RWPE1 (cell line): ENCODE data around the gene ERBB2.
"Not testable (repeated sequence)": the region's sequence is repeated elsewhere in the genome, so short reads cannot be mapped to it uniquely, and the experiment has no call there.

Experiments used
- CTCF ChIA-PET: fragments of 350-600 bp; sonication (Branson Sonifier 250); formaldehyde crosslinking; extraction: SDS; loops from one replicate; lab custom pipeline; 2021; lab: Yijun Ruan, JAX
- POLR2A ChIA-PET: fragments of 400-600 bp; formaldehyde crosslinking; extraction: SDS; loops from one replicate; lab custom pipeline; 2020; ENCODE audit warnings: antibody characterized with exemption; ENCODE audit not compliant: low non-redundant PET; lab: Yijun Ruan, JAX
- DNase-seq: peaks from one replicate; pipeline ENCODE4 v3.0.0; 2012; ENCODE audit warnings: low spot score
- H3K27ac ChIP-seq: fragments of 450-650 bp; 2 replicates; pipeline ENCODE4 v1.5.1; 2017
- TF ChIP-seq, protein P1 (sequence below): fragments of 450-650 bp; conservative IDR thresholded peaks from 2 replicates; pipeline ENCODE4 v1.5.1; 2017; ENCODE audit warnings: low read depth, mild to moderate bottlenecking

The ERBB2 gene

DNA sequence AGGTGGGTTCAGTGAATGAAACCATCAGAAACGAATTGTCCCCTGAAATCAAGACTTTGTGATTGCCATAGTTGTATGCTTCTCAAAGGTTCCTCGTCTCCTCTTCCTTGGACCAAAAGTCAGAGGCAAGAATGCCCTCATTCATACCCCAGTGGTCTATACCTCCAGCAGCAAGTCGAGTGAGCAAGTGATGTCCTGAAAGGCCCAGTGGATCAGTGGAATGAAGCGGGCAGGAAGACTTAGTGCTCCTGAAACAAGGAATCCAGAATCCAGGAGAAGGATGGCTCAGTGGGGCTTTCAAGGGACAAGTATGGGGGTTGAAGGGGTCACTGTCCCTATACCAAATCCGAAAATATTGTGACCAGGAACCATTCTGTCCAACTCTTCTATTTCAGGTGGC, 5.3 kb upstream of the ERBB2 start:
- DNase-seq, result no peak
- ChIA-PET CTCF (no interaction called here), POLR2A (interaction anchor here (0.7 kb wide), 1 partner anchor 45 kb away, joined by 3 read pairs; no protein-coding TSS in a partner anchor)
- H3K27ac ChIP-seq, result no peak overlapping the region; the same call in 1 of the 2 replicates
- TF ChIP-seq, protein P1, sequence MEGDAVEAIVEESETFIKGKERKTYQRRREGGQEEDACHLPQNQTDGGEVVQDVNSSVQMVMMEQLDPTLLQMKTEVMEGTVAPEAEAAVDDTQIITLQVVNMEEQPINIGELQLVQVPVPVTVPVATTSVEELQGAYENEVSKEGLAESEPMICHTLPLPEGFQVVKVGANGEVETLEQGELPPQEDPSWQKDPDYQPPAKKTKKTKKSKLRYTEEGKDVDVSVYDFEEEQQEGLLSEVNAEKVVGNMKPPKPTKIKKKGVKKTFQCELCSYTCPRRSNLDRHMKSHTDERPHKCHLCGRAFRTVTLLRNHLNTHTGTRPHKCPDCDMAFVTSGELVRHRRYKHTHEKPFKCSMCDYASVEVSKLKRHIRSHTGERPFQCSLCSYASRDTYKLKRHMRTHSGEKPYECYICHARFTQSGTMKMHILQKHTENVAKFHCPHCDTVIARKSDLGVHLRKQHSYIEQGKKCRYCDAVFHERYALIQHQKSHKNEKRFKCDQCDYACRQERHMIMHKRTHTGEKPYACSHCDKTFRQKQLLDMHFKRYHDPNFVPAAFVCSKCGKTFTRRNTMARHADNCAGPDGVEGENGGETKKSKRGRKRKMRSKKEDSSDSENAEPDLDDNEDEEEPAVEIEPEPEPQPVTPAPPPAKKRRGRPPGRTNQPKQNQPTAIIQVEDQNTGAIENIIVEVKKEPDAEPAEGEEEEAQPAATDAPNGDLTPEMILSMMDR, result no peak

DNA sequence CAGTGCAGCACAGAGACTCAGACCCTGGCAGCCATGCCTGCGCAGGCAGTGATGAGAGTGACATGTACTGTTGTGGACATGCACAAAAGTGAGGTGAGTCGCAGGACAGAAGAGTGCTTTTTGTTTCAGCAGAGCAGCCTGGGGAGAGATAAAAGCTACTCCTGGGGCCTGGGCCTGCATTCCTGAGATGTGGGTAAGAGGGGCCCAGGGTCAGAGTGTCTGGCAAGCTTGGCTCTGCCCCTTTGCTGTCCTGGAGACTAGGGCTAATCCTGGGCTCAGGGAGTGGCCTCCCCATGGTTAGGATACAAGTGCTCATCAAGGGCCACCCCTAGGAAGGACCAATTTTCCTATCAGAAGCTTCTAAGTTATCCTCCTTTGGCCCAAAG, 4.8 kb upstream of the ERBB2 start:
- no peak overlapping the region; the same call in 1 of the 2 replicates for H3K27ac ChIP-seq
- POLR2A ChIA-PET, result interaction anchor here (0.5 to 0.7 kb wide), 2 partner anchors 44 to 49 kb away, joined by 3 to 7 read pairs; no protein-coding TSS in a partner anchor
- CTCF ChIA-PET, result interaction anchor here (0.6 to 0.8 kb wide), 2 partner anchors 19 to 34 kb away, joined by 3 to 5 read pairs; no protein-coding TSS in a partner anchor
- TF ChIP-seq, protein P1, result no peak
- no peak for DNase-seq

DNA sequence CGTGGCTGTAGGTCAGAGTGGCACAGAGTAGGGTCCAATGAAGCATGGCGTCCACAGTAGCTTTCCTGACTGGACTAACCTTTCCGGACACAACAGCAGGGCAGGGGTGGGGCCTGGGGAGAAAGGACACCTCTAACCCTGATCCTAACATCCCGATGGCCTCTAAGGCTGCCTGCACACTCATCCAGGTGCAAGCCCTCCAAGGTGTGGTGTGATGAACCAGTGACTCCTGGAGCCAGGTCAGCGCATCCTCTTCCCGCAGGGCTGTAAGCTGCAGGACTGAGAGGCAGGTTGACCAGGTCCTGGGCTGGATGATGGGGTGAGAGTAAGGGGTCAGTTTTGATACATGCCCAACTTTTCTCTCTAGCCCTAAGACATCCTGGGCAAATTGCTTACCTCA, 3.1 kb upstream of the ERBB2 start:
- POLR2A ChIA-PET, result no interaction called here
- TF ChIP-seq, protein P1, result no peak
- CTCF ChIA-PET, result no interaction called here

DNA sequence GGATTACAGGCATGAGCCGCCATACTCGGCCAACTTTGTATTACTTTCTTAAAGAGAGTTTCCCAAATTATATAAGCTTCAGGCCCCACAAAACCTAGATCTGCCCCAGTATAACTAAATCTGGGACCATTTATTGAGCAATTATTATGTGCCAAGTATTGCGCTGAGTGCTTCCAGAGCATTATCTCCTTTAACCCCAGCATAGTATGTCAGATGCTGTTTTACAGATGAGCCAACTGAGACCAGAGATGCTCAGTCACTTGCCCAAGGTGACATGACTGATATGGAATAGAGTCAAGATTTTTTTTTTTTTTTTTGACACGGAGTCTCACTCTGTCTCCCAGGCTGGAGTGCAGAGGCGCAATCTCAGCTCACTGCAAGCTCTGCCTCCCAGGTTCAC, 1.9 kb upstream of the ERBB2 start:
- TF ChIP-seq, protein P1, result no peak
- CTCF ChIA-PET, result interaction anchor here (0.6 kb wide), 1 partner anchor 701 kb away, joined by 6 read pairs; no protein-coding TSS in a partner anchor
- DNase-seq, result no peak
- H3K27ac ChIP-seq, result no peak overlapping the region
- POLR2A ChIA-PET, result no interaction called here

More for the DNA sequence above, 3.1 kb upstream of the ERBB2 start:
- H3K27ac ChIP-seq, result no peak overlapping the region
- no peak for DNase-seq

DNA sequence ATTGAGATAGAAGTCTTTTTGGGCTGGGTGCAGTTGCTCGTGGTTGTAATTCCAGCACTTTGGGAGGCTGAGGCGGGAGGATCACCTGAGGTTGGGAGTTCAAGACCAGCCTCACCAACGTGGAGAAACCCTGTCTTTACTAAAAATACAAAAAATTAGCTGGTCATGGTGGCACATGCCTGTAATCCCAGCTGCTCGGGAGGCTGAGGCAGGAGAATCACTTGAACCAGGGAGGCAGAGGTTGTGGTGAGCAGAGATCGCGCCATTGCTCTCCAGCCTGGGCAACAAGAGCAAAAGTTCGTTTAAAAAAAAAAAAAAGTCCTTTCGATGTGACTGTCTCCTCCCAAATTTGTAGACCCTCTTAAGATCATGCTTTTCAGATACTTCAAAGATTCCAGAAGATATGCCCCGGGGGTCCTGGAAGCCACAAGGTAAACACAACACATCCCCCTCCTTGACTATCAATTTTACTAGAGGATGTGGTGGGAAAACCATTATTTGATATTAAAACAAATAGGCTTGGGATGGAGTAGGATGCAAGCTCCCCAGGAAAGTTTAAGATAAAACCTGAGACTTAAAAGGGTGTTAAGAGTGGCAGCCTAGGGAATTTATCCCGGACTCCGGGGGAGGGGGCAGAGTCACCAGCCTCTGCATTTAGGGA, 577 bp upstream of the ERBB2 start:
- CTCF ChIA-PET, result interaction anchor here (0.8 to 1.3 kb wide), 4 partner anchors 10 to 78 kb away, joined by 3 to 4 read pairs (median 4); partner anchors contain the start of gene MIEN1
- peak overlapping the region; percentile 75 for H3K27ac ChIP-seq
- POLR2A ChIA-PET, result interaction anchor here (0.6 to 1.3 kb wide), 7 partner anchors 11 to 828 kb away, joined by 3 to 10 read pairs (median 4); partner anchors contain the start of genes MIEN1 and PGAP3
- DNase-seq, result not testable (repeated sequence)

DNA sequence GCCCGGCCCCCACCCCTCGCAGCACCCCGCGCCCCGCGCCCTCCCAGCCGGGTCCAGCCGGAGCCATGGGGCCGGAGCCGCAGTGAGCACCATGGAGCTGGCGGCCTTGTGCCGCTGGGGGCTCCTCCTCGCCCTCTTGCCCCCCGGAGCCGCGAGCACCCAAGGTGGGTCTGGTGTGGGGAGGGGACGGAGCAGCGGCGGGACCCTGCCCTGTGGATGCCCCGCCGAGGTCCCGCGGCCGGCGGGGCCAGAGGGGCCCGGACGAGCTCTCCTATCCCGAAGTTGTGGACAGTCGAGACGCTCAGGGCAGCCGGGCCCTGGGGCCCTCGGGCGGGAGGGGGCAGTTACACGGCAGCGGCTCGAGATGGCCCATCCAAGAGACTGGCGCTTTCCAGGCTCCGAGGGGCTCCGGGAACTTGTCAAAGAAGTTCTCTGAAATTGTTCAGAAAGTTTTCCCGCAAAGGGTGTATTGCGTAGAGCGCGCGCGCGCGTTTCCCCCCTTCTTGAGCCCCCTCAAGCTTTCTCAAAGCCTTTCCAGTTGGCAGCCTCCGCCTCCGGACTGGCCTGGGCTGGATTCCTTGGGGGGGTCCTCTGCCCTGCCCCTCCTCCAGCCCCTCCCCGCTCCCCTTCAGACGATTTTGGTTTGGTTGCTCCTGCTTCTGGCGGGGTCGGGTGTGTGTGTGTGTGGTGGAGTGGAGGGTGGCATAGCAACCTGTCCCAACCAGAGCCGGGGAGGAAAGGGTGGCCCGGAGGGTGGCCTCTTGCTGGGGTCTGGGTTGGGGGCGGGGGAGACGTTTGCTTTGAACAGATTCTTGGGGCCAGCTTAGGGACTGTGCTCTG, 504 bp downstream of the ERBB2 start:
- POLR2A ChIA-PET, result interaction anchor here (0.6 to 1.3 kb wide), 4 partner anchors 12 to 205 kb away, joined by 3 to 10 read pairs (median 4); partner anchors contain the start of gene PGAP3
- peak overlapping the region; percentile 75 for H3K27ac ChIP-seq
- CTCF ChIA-PET, result interaction anchor here (0.8 to 1.6 kb wide), 5 partner anchors 29 to 79 kb away, joined by 3 to 4 read pairs (median 3); partner anchors contain the start of genes MIEN1 and PNMT
- DNase-seq, result peak; percentile 41
- TF ChIP-seq, protein P1, result no peak
